Measurements from ENCODE around the gene BCAM. TPM values are rescaled to one million over a fixed set of nuclear protein-coding genes. Genes with fewer than 3 reads are reported as not detected.

Gene BCAM
- total RNA-seq, 4 donors from 2014 or later = 32.4 to 76.5 (median 56.6) TPM

DNA sequence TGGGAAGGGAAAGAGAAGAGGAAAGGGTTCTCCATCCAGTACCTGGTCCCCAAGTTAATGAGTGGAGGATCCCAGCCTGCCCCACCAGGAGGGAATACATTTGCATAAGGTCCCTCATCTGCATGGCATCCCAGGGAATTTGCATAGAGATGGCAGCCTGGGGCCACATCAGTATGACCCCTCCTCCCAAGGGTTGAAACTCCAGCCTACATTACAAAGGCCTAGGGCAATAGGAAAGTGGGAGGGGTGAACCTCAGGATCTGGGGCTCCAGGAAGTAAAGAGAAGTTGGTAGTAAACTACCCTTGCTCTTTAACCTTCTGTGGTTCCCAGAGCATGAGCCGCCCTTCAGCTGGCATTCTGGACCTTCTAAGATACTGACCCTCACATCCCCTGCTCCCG is 30.4 kb downstream of the BCAM start:
- TF ChIP-seq EP300 (IDR thresholded peaks at IDR 0.05) (no peak), POLR2AphosphoS5 (IDR thresholded peaks at IDR 0.05) (no peak)
- peaks cover 0 to 1% (median 1%) of the 10 kb centered on the region in 4 donors for H3K4me1 ChIP-seq
- DNase-seq (ENCODE audit: extremely low spot score) = no peak

DNA sequence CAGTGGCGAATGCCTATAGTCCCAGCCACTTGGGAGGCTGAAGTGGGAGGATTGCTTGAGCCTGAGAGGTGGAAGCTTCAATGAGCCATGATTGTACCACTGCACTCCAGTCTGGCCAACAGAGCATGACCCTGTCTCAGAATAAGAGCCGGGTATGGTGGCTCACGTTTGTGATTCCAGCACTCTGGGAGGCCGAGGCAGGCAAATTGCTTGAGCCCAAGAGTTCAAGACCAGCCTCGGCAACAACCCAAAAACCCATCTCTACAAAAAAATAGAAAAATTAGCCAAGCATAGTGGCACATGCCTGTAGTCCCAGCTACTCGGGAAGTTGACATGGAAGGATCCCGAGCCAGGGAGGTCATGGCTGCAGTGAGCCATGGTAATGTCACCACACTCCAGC is 31.9 kb downstream of the BCAM start:
- no peak overlapping the region for H3K27ac ChIP-seq (replicated peaks in 1 of 4)
- intact Hi-C loops (cut with DNase I) = no loop called here
- 73% methylated on average over 7 of the region's 7 CpGs for WGBS

More for the DNA sequence above, 30.4 kb downstream of the BCAM start:
- intact Hi-C loops (cut with DNase I) = no loop called here
- 100% methylated on average over 2 of the region's 2 CpGs for WGBS
- Histone ChIP-seq H3K9me3 (no peaks in the 10 kb centered on the region), H3K36me3 (no peaks in the 10 kb centered on the region), H3K27me3 (peaks cover 0 to 14% (median 0%) of the 10 kb centered on the region in 4 donors), H3K4me3 (no peak overlapping the region), H3K27ac (replicated peaks in 1 of 4) (no peak overlapping the region)

DNA sequence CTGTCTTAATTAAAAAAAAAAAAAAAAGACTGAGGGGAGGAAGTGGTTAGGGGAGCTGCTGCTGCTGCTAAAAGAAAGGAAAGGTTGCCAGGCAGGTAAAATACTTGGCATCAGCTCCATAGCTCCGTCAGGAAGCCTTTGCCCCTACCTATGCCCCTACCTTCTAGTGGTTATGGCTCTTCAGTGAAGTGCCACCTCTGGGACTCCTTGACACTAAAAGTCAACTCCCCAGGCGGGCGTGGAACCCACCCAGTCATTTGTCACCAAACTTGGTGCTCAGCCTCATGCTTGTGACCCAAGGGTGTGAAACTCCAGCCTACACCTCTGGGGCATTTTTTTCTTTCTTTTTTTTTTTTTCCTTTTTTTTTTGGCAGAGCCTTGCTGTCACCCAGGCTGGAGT is 32.3 kb downstream of the BCAM start:
- TF ChIP-seq, protein P1, sequence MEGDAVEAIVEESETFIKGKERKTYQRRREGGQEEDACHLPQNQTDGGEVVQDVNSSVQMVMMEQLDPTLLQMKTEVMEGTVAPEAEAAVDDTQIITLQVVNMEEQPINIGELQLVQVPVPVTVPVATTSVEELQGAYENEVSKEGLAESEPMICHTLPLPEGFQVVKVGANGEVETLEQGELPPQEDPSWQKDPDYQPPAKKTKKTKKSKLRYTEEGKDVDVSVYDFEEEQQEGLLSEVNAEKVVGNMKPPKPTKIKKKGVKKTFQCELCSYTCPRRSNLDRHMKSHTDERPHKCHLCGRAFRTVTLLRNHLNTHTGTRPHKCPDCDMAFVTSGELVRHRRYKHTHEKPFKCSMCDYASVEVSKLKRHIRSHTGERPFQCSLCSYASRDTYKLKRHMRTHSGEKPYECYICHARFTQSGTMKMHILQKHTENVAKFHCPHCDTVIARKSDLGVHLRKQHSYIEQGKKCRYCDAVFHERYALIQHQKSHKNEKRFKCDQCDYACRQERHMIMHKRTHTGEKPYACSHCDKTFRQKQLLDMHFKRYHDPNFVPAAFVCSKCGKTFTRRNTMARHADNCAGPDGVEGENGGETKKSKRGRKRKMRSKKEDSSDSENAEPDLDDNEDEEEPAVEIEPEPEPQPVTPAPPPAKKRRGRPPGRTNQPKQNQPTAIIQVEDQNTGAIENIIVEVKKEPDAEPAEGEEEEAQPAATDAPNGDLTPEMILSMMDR (IDR thresholded peaks at IDR 0.05) = no peak
- TF ChIP-seq POLR2AphosphoS5 (IDR thresholded peaks at IDR 0.05) (no peak), EP300 (IDR thresholded peaks at IDR 0.05) (no peak), POLR2A (IDR thresholded peaks at IDR 0.05; ENCODE audit: low read depth) (no peak)
- Histone ChIP-seq H3K9me3 (no peaks in the 10 kb centered on the region), H3K4me1 (peaks cover 9 to 16% (median 15%) of the 10 kb centered on the region in 4 donors), H3K4me3 (no peak overlapping the region), H3K36me3 (no peaks in the 10 kb centered on the region), H3K27ac (replicated peaks in 1 of 4) (no peak overlapping the region), H3K27me3 (peaks cover 0 to 3% (median 0%) of the 10 kb centered on the region in 4 donors)
- 72% methylated on average over 3 of the region's 3 CpGs for WGBS
- DNase-seq (ENCODE audit: extremely low spot score) = no peak
- intact Hi-C loops (cut with DNase I) = no loop called here

More for the DNA sequence above, 31.9 kb downstream of the BCAM start:
- Histone ChIP-seq H3K9me3 (no peaks in the 10 kb centered on the region), H3K4me3 (no peak overlapping the region), H3K4me1 (peaks cover 9 to 16% (median 15%) of the 10 kb centered on the region in 4 donors), H3K27me3 (peaks cover 0 to 6% (median 0%) of the 10 kb centered on the region in 4 donors), H3K36me3 (no peaks in the 10 kb centered on the region)
- no peak for DNase-seq (ENCODE audit: extremely low spot score)
- no peak for TF ChIP-seq EP300 (IDR thresholded peaks at IDR 0.05)
- no peak for TF ChIP-seq POLR2AphosphoS5 (IDR thresholded peaks at IDR 0.05)
- TF ChIP-seq, protein P1 (IDR thresholded peaks at IDR 0.05) = no peak
- TF ChIP-seq POLR2A (IDR thresholded peaks at IDR 0.05; ENCODE audit: low read depth) = no peak

DNA sequence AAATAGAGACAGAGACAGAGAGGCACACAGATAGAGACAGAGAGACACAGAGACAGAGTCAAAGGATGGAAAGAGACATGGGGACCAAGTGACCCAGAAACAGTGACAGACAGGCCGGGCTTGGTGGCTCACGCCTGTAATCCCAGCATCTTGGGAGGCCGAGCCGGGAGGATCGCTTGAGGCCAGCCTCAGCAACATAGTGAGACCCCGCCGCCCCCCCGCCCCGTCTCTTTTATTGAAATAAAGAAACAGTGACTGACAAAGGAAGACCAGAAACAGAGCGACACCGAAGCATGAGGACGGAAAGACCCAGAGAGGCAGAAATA is 36.3 kb downstream of the BCAM start:
- Histone ChIP-seq H3K9me3 (no peaks in the 10 kb centered on the region), H3K4me1 (peaks cover 33 to 51% (median 45%) of the 10 kb centered on the region in 4 donors), H3K27ac (replicated peaks in 1 of 4) (peak overlapping the region; percentile 82 to 98 (median 98)), H3K36me3 (no peaks in the 10 kb centered on the region), H3K27me3 (no peaks in the 10 kb centered on the region), H3K4me3 (peak overlapping the region; percentile 82 to 100 (median 99))
- no peak for DNase-seq (ENCODE audit: extremely low spot score)
- WGBS = 9% methylated on average over 12 of the region's 12 CpGs
- intact Hi-C loops (cut with DNase I) = no loop called here
- TF ChIP-seq EP300 (IDR thresholded peaks at IDR 0.05) (no peak), POLR2A (IDR thresholded peaks at IDR 0.05; ENCODE audit: low read depth) (no peak), POLR2AphosphoS5 (IDR thresholded peaks at IDR 0.05) (no peak)
- TF ChIP-seq, protein P1 (IDR thresholded peaks at IDR 0.05) = no peak

DNA sequence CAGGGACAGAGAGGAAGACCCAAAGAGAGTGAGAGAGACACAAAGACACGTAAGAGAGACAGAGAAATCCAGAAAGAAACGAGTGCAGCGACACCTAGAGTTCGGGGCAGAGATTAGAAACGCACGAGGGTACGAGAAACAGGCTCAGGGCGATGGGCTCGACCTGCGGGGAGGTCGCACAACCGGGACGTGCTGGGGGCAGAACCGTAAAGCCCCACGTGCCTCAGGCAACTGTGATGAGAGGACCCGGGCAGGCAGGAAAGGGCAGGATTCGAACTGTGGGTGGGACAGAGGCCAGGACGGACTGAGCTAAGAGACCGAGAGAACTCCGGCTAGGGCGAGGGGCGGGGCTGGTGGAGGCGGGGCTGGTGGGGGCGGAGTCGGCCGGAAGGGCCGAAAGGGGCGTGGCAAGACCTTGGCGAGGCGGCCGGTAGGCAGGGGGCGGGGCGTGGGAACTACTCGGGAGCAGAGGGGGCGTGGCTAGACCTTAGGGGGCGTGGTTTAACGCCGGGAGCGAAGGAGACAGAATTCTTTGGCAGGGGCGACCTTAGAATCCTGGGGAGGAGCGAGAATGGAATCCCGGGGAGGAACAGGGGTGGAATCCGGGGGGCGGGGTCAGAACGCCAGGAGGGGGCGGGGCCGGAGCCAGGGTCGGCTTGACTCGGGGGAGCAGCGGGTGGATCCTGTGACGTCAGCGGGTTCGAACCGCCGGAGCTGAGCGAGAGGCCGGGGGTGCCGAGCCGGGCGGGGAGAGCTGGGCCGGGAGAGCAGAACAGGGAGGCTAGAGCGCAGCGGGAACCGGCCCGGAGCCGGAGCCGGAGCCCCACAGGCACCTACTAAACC is 36.9 kb downstream of the BCAM start, which contains the start of gene NECTIN2:
TSS of gene NECTIN2 (plus strand) at position 686 of the 843 bp plus-strand sequence. CDS start 229 bp downstream, outside the sequence.
- peak; percentile 100 for DNase-seq (ENCODE audit: extremely low spot score)
- Histone ChIP-seq H3K4me1 (peaks cover 37 to 57% (median 48%) of the 10 kb centered on the region in 4 donors), H3K36me3 (no peaks in the 10 kb centered on the region), H3K4me3 (peak within 1 kb of the TSS; percentile 82 to 100 (median 99)), H3K9me3 (no peaks in the 10 kb centered on the region), H3K27me3 (no peaks in the 10 kb centered on the region), H3K27ac (replicated peaks in 1 of 4) (peak within 1 kb of the TSS; percentile 95 to 98 (median 98))
- intact Hi-C loops (cut with DNase I) = no loop called here
- WGBS = under 1% methylated on average over 57 of the region's 67 CpGs
- TF ChIP-seq, protein P1 (IDR thresholded peaks at IDR 0.05) = peak; percentile 62 to 84 (median 67)
- TF ChIP-seq POLR2AphosphoS5 (IDR thresholded peaks at IDR 0.05) = peak; percentile 93 to 97
- no peak for TF ChIP-seq EP300 (IDR thresholded peaks at IDR 0.05)
- peak; percentile 91 for TF ChIP-seq POLR2A (IDR thresholded peaks at IDR 0.05; ENCODE audit: low read depth)
